NT2/D1 (cell line): ENCODE results near the gene TLL1.

Experiments used
- DNase-seq: peaks from one replicate; pipeline ENCODE4 v3.0.0-alpha.2; 2011; ENCODE audit warnings: low read depth, low spot score
- H3K27me3 ChIP-seq: 2 replicates; pipeline ENCODE4 v1.6.0; 2011; ENCODE audit warnings: mild to moderate bottlenecking; ENCODE audit not compliant: insufficient read length, insufficient read depth
- H3K36me3 ChIP-seq: 2 replicates; pipeline ENCODE4 v1.6.1; 2011; ENCODE audit warnings: mild to moderate bottlenecking, low read length, mixed read lengths; ENCODE audit not compliant: insufficient read depth, insufficient read length
- H3K4me1 ChIP-seq: 2 replicates; pipeline ENCODE4 v1.5.1; 2011; ENCODE audit not compliant: insufficient read depth, insufficient read length
- H3K4me3 ChIP-seq: 2 replicates; pipeline ENCODE4 v1.5.1; 2011; ENCODE audit warnings: low read depth; ENCODE audit not compliant: insufficient read length
- H3K9ac ChIP-seq: 2 replicates; pipeline ENCODE4 v1.6.0; 2011; ENCODE audit warnings: low read depth; ENCODE audit not compliant: insufficient read length
- H3K9me3 ChIP-seq: 2 replicates; pipeline ENCODE4 v1.5.1; 2011; ENCODE audit warnings: mild to moderate bottlenecking, low read length; ENCODE audit not compliant: insufficient read depth
- SUZ12 ChIP-seq: IDR thresholded peaks from 2 replicates; pipeline ENCODE4 v1.6.1; 2011; ENCODE audit not compliant: insufficient read length, insufficient read depth; ENCODE audit errors: extremely low read depth
- YY1 ChIP-seq: IDR thresholded peaks from 2 replicates; pipeline ENCODE4 v1.6.1; 2011; ENCODE audit not compliant: insufficient read length, insufficient read depth
- ZNF274 ChIP-seq: IDR thresholded peaks from 2 replicates; pipeline ENCODE4 v1.6.1; 2011; ENCODE audit warnings: mild to moderate bottlenecking, low read depth, low read length

TLL1 gene

GRCh38 chr4:165894159-165894558 lies 21.1 kb downstream of the TLL1 start:
- H3K36me3 ChIP-seq: no peaks in the 10 kb centered on the region
- no peak overlapping the region for H3K9ac ChIP-seq
- no peaks in the 10 kb centered on the region for H3K27me3 ChIP-seq
- TF ChIP-seq SUZ12 (no peak), ZNF274 (no peak), YY1 (no peak)
- H3K4me3 ChIP-seq: no peak overlapping the region
- no peaks in the 10 kb centered on the region for H3K4me1 ChIP-seq
- peaks cover 11% of the 10 kb centered on the region for H3K9me3 ChIP-seq
- DNase-seq: no peak

GRCh38 chr4:165905405-165906027 lies 32.5 kb downstream of the TLL1 start:
- TF ChIP-seq ZNF274: no peak
- TF ChIP-seq SUZ12: no peak
- no peak for TF ChIP-seq YY1
- Histone ChIP-seq H3K9me3 (no peaks in the 10 kb centered on the region), H3K36me3 (no peaks in the 10 kb centered on the region), H3K27me3 (no peaks in the 10 kb centered on the region), H3K4me3 (no peak overlapping the region), H3K4me1 (no peaks in the 10 kb centered on the region), H3K9ac (no peak overlapping the region)
- DNase-seq: no peak

GRCh38 chr4:165906272-165906671 lies 33.2 kb downstream of the TLL1 start:
- Histone ChIP-seq H3K4me3 (no peak overlapping the region), H3K27me3 (no peaks in the 10 kb centered on the region), H3K9me3 (no peaks in the 10 kb centered on the region), H3K4me1 (no peaks in the 10 kb centered on the region), H3K9ac (no peak overlapping the region), H3K36me3 (no peaks in the 10 kb centered on the region)
- no peak for TF ChIP-seq ZNF274
- no peak for TF ChIP-seq SUZ12
- TF ChIP-seq YY1: no peak
- DNase-seq: no peak

GRCh38 chr4:165909947-165910346 lies 36.9 kb downstream of the TLL1 start:
- Histone ChIP-seq H3K27me3 (no peaks in the 10 kb centered on the region), H3K9ac (no peak overlapping the region), H3K36me3 (no peaks in the 10 kb centered on the region), H3K4me3 (no peak overlapping the region), H3K4me1 (no peaks in the 10 kb centered on the region), H3K9me3 (no peaks in the 10 kb centered on the region)
- DNase-seq: no peak
- TF ChIP-seq ZNF274: no peak
- TF ChIP-seq SUZ12: no peak
- TF ChIP-seq YY1: no peak

GRCh38 chr4:165915215-165915614 lies 42.2 kb downstream of the TLL1 start:
- H3K27me3 ChIP-seq: no peaks in the 10 kb centered on the region
- H3K4me3 ChIP-seq: no peak overlapping the region
- no peak for DNase-seq
- no peaks in the 10 kb centered on the region for H3K9me3 ChIP-seq
- H3K9ac ChIP-seq: no peak overlapping the region
- no peak for TF ChIP-seq YY1
- no peak for TF ChIP-seq SUZ12
- TF ChIP-seq ZNF274: no peak
- H3K36me3 ChIP-seq: no peaks in the 10 kb centered on the region
- no peaks in the 10 kb centered on the region for H3K4me1 ChIP-seq

GRCh38 chr4:165921546-165921945 lies 48.5 kb downstream of the TLL1 start:
- H3K4me1 ChIP-seq: no peaks in the 10 kb centered on the region
- no peak overlapping the region for H3K9ac ChIP-seq
- no peaks in the 10 kb centered on the region for H3K36me3 ChIP-seq
- DNase-seq: no peak
- TF ChIP-seq YY1 (no peak), ZNF274 (no peak), SUZ12 (no peak)
- H3K27me3 ChIP-seq: no peaks in the 10 kb centered on the region
- no peaks in the 10 kb centered on the region for H3K9me3 ChIP-seq
- H3K4me3 ChIP-seq: no peak overlapping the region

- Histone ChIP-seq H3K36me3 (no peaks in the 10 kb centered on the region), H3K4me3 (no peak overlapping the region), H3K9me3 (no peaks in the 10 kb centered on the region), H3K4me1 (no peaks in the 10 kb centered on the region), H3K9ac (no peak overlapping the region), H3K27me3 (no peaks in the 10 kb centered on the region)
- no peak for TF ChIP-seq ZNF274
- TF ChIP-seq YY1: no peak
- no peak for TF ChIP-seq SUZ12
- DNase-seq: no peak
Measured at GRCh38 chr4:165922747-165923146, 49.7 kb downstream of the TLL1 start.
